ENCODE results near the gene ERLIN1. TPM values are rescaled to one million over a fixed set of nuclear protein-coding genes. Genes with fewer than 3 reads are reported as not detected.

Gene ERLIN1
- total RNA-seq, 2 donors from 2014 or later = 50.0 to 58.4 TPM

- Histone ChIP-seq H3K27ac (no peak overlapping the region), H3K9me3 (no peaks in the 10 kb centered on the region), H3K4me1 (no peaks in the 10 kb centered on the region), H3K9ac (ENCODE audit: low read depth in 2 of 2, low read length in 2 of 2) (no peak overlapping the region), H3K27me3 (no peaks in the 10 kb centered on the region), H3K4me3 (no peak overlapping the region), H3K36me3 (no peaks in the 10 kb centered on the region)
- TF ChIP-seq, protein P1, sequence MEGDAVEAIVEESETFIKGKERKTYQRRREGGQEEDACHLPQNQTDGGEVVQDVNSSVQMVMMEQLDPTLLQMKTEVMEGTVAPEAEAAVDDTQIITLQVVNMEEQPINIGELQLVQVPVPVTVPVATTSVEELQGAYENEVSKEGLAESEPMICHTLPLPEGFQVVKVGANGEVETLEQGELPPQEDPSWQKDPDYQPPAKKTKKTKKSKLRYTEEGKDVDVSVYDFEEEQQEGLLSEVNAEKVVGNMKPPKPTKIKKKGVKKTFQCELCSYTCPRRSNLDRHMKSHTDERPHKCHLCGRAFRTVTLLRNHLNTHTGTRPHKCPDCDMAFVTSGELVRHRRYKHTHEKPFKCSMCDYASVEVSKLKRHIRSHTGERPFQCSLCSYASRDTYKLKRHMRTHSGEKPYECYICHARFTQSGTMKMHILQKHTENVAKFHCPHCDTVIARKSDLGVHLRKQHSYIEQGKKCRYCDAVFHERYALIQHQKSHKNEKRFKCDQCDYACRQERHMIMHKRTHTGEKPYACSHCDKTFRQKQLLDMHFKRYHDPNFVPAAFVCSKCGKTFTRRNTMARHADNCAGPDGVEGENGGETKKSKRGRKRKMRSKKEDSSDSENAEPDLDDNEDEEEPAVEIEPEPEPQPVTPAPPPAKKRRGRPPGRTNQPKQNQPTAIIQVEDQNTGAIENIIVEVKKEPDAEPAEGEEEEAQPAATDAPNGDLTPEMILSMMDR (IDR thresholded peaks at IDR 0.05) = no peak
- no peak for DNase-seq
- intact Hi-C loops (cut with DNase I) = no loop called here
Measured at GRCh38 chr10:100143756-100144155, 42.1 kb downstream of the ERLIN1 start.

- DNase-seq = no peak
- Histone ChIP-seq H3K9ac (ENCODE audit: low read depth in 2 of 2, low read length in 2 of 2) (no peak overlapping the region), H3K36me3 (no peaks in the 10 kb centered on the region), H3K27me3 (no peaks in the 10 kb centered on the region), H3K4me3 (no peak overlapping the region), H3K27ac (no peak overlapping the region), H3K4me1 (no peaks in the 10 kb centered on the region), H3K9me3 (no peaks in the 10 kb centered on the region)
- TF ChIP-seq, protein P1 (IDR thresholded peaks at IDR 0.05) = no peak
- intact Hi-C loops (cut with DNase I) = no loop called here
Measured at GRCh38 chr10:100141446-100142087, 44.3 kb downstream of the ERLIN1 start.

DNA sequence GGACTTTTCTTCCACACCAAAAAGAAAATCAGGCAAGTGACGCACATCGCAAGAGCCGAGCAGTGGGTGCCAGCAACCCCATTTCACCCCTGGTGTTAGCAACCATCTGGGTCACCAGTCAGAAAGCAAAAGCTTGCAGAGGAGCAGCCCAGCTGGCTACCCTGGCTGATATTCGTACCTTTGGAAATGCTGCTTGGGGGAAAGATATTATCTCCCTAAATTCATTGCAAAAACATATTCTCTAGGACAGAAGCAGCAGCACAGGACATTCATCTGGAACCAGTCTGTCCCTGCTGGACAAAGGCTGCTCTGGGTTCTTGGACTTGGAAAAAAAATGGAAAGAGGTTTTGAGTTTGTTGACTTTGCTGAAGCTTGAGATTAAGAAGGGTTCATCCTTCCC lies 45.8 kb downstream of the ERLIN1 start:
- H3K4me1 ChIP-seq = no peaks in the 10 kb centered on the region

GRCh38 chr10:100138921-100139496 lies 46.8 kb downstream of the ERLIN1 start:
- no peak overlapping the region for H3K4me3 ChIP-seq
- no peaks in the 10 kb centered on the region for H3K9me3 ChIP-seq
- no peak for DNase-seq
- no peaks in the 10 kb centered on the region for H3K27me3 ChIP-seq
- no peak overlapping the region for H3K27ac ChIP-seq
- H3K9ac ChIP-seq (ENCODE audit: low read depth in 2 of 2, low read length in 2 of 2) = no peak overlapping the region
- H3K36me3 ChIP-seq = no peaks in the 10 kb centered on the region
- TF ChIP-seq, protein P1 (IDR thresholded peaks at IDR 0.05) = no peak
- intact Hi-C loops (cut with DNase I) = no loop called here
- H3K4me1 ChIP-seq = no peaks in the 10 kb centered on the region

More for the DNA sequence above, 45.8 kb downstream of the ERLIN1 start:
- no peak overlapping the region for H3K9ac ChIP-seq (ENCODE audit: low read depth in 2 of 2, low read length in 2 of 2)
- no peaks in the 10 kb centered on the region for H3K27me3 ChIP-seq
- H3K4me3 ChIP-seq = no peak overlapping the region
- DNase-seq = no peak
- TF ChIP-seq, protein P1 (IDR thresholded peaks at IDR 0.05) = no peak
- no peak overlapping the region for H3K27ac ChIP-seq
- intact Hi-C loops (cut with DNase I) = no loop called here
- no peaks in the 10 kb centered on the region for H3K36me3 ChIP-seq
- no peaks in the 10 kb centered on the region for H3K9me3 ChIP-seq

DNA sequence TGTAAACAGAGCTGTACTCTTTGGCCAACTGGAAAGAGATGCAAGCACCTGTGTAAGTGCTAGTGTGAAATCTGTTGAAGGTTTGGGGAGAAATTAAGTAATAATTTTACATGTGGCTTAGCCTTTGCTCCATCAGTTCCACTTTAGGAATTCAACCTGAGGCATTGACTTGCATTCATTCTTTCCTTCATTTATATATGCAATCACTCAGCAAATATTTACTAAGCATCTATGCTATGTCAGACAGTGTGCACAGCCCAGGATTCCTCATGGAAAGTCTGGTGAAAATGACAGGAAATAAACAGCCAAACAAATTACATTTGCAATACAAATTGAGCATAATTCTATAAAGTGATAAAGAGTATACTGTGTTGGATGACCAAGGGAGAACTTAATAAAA lies 50.3 kb downstream of the ERLIN1 start:
- no peaks in the 10 kb centered on the region for H3K27me3 ChIP-seq
- TF ChIP-seq, protein P1 (IDR thresholded peaks at IDR 0.05) = no peak
- no peak overlapping the region for H3K9ac ChIP-seq (ENCODE audit: low read depth in 2 of 2, low read length in 2 of 2)
- H3K9me3 ChIP-seq = no peaks in the 10 kb centered on the region
- no peaks in the 10 kb centered on the region for H3K36me3 ChIP-seq
- DNase-seq = no peak
- H3K27ac ChIP-seq = no peak overlapping the region
- no peaks in the 10 kb centered on the region for H3K4me1 ChIP-seq
- H3K4me3 ChIP-seq = no peak overlapping the region
- intact Hi-C loops (cut with DNase I) = no loop called here
